Testis (tissue), 2 donors: ENCODE data around the gene MATCAP1.

Source experiments
- POLR2A ChIP-seq: fragments of 450-650 bp; IDR thresholded peaks from one replicate; pipeline ENCODE4 v1.6.1; 2017; ENCODE audit warnings: antibody characterized with exemption, mild to moderate bottlenecking, moderate library complexity
- TF ChIP-seq, protein P1 (sequence below), 3 experiments: fragments of 450-650 bp in 2 of 3; fragments of 200-600 bp in 1 of 3; sonication (generic) in 1 of 3; IDR thresholded peaks; one replicate each; pipeline ENCODE4 v1.5.1; 2016 to 2019; ENCODE audit warnings: antibody characterized with exemption in 3 of 3, mild to moderate bottlenecking in 2 of 3, moderate library complexity in 1 of 3

DNA sequence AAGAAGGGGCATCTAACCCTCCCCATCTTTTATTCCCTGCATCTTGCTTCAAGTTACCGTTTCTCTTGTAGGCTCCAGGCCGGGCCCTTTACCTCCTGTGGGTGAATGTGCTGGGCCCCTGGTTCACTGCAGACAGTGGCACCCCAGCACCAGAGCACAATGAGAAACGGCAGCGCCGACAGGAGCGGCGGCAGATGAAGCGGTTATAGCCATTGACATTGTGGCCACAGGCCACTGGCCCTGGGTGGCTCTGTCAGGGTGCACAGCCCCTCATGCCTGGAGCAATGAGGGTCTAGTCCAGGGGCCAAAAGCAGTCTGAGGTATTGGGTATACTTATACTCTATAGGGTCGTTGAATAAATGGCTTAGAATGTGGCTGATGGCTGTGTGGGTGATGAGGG, 45.1 kb upstream of the MATCAP1 start:
- TF ChIP-seq, protein P1, sequence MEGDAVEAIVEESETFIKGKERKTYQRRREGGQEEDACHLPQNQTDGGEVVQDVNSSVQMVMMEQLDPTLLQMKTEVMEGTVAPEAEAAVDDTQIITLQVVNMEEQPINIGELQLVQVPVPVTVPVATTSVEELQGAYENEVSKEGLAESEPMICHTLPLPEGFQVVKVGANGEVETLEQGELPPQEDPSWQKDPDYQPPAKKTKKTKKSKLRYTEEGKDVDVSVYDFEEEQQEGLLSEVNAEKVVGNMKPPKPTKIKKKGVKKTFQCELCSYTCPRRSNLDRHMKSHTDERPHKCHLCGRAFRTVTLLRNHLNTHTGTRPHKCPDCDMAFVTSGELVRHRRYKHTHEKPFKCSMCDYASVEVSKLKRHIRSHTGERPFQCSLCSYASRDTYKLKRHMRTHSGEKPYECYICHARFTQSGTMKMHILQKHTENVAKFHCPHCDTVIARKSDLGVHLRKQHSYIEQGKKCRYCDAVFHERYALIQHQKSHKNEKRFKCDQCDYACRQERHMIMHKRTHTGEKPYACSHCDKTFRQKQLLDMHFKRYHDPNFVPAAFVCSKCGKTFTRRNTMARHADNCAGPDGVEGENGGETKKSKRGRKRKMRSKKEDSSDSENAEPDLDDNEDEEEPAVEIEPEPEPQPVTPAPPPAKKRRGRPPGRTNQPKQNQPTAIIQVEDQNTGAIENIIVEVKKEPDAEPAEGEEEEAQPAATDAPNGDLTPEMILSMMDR (IDR thresholded peaks at IDR 0.05): no peak
- no peak for TF ChIP-seq POLR2A
